PC-3 (cell line): Measurements from ENCODE around the gene FOXD2. TPM values are rescaled to one million over a fixed set of nuclear protein-coding genes. Genes with fewer than 3 reads are reported as not detected.

Experiments used
- ATAC-seq: fragments of 200-7000 bp; cut with Tn5 transposase; 2 replicates; pipeline ENCODE4 v1.9.1; 2020; ENCODE audit warnings: mild to moderate bottlenecking, moderate library complexity
- BruUV-seq: library from RNA; stranded (reverse); fragments of 400-500 nt; replicated peaks from 2 replicates; lab custom pipeline; 2021; lab: Mats Ljungman, UMichigan
- CTCF ChIA-PET: fragments of 300-600 bp; sonication (Branson Sonifier 250); formaldehyde crosslinking; loops from one replicate; lab custom pipeline; 2022; ENCODE audit warnings: antibody characterized with exemption; lab: Charles Lee
- POLR2A ChIA-PET: fragments of 300-600 bp; sonication (Branson Sonifier 250); formaldehyde crosslinking; loops from one replicate; lab custom pipeline; 2022; ENCODE audit warnings: antibody characterized with exemption; ENCODE audit not compliant: unreplicated experiment; lab: Charles Lee
- DNase-seq: peaks from one replicate; pipeline ENCODE4 v3.0.0-alpha.2; 2015
- H2AFZ ChIP-seq: fragments of 300-600 bp; sonication (generic); 2 replicates; pipeline ENCODE4 v1.6.0; 2016; ENCODE audit warnings: antibody characterized with exemption, low read length
- H3F3A ChIP-seq: fragments of 300-600 bp; sonication (generic); one replicate; pipeline ENCODE4 v1.6.0; 2017; ENCODE audit warnings: antibody characterized with exemption, low read length, control low read depth, mild to moderate bottlenecking; ENCODE audit not compliant: unreplicated experiment
- H3K27ac ChIP-seq: fragments of 300-600 bp; sonication (generic); 2 replicates; pipeline ENCODE4 v1.5.1; 2016; ENCODE audit warnings: mild to moderate bottlenecking, low read length
- H3K27me3 ChIP-seq: fragments of 300-600 bp; sonication (generic); 2 replicates; pipeline ENCODE4 v1.6.1; 2016; ENCODE audit warnings: low read length, mixed read lengths
- H3K36me3 ChIP-seq: fragments of 300-600 bp; sonication (generic); 2 replicates; pipeline ENCODE4 v1.6.1; 2016; ENCODE audit warnings: low read depth, mixed run types, low read length, mixed read lengths
- H3K4me1 ChIP-seq: fragments of 300-600 bp; sonication (generic); 2 replicates; pipeline ENCODE4 v1.5.1; 2016; ENCODE audit warnings: low read length; ENCODE audit not compliant: insufficient read depth
- H3K4me2 ChIP-seq: fragments of 300-600 bp; sonication (generic); 2 replicates; pipeline ENCODE4 v1.6.0; 2016; ENCODE audit warnings: low read length
- H3K4me3 ChIP-seq: fragments of 300-600 bp; sonication (generic); 2 replicates; pipeline ENCODE4 v1.5.1; 2016; ENCODE audit warnings: mild to moderate bottlenecking, low read length, mixed read lengths
- H3K79me2 ChIP-seq: fragments of 300-600 bp; sonication (generic); 2 replicates; pipeline ENCODE4 v1.6.1; 2017; ENCODE audit warnings: low read length, mixed read lengths
- H3K9ac ChIP-seq: fragments of 300-600 bp; sonication (generic); 2 replicates; pipeline ENCODE4 v1.6.0; 2016; ENCODE audit warnings: mild to moderate bottlenecking, low read length
- H3K9me2 ChIP-seq: fragments of 300-600 bp; sonication (generic); replicated peaks from 2 replicates; pipeline ENCODE4 v1.6.1; 2016; ENCODE audit warnings: mixed run types, low read length, mixed read lengths
- H3K9me3 ChIP-seq: fragments of 300-600 bp; sonication (generic); 2 replicates; pipeline ENCODE4 v1.6.1; 2016; ENCODE audit warnings: low read length, mixed read lengths
- H4K20me1 ChIP-seq: fragments of 300-600 bp; sonication (generic); 2 replicates; pipeline ENCODE4 v1.6.1; 2016; ENCODE audit warnings: low read length, mixed read lengths
- EZH2 ChIP-seq: fragments of 300-600 bp; sonication (generic); IDR thresholded peaks from one replicate; pipeline ENCODE4 v1.6.1; 2017; ENCODE audit warnings: antibody characterized with exemption, mild to moderate bottlenecking, low read length; ENCODE audit not compliant: unreplicated experiment
- EZH2phosphoT487 ChIP-seq: fragments of 300-600 bp; sonication (generic); IDR thresholded peaks from 2 replicates; pipeline ENCODE4 v1.6.1; 2018; ENCODE audit warnings: mild to moderate bottlenecking, antibody characterized with exemption, low read length, borderline replicate concordance
- intact Hi-C: fragments of 100-400 bp; cut with micrococcal nuclease; formaldehyde crosslinking; loops from 2 replicates; pipeline ENCODE4 v1.9.0; 2023
- total RNA-seq: library from RNA; depleted of rRNA; stranded (reverse); fragments of >200 nt; gene quantifications from 2 replicates; pipeline ENCODE4 v1.2.3, GENCODE V29; 2014
- TF ChIP-seq, protein P1 (sequence below): fragments of 300-600 bp; sonication (generic); conservative IDR thresholded peaks from 2 replicates; pipeline ENCODE4 v1.5.1; 2017; ENCODE audit warnings: antibody characterized with exemption, low read depth, mild to moderate bottlenecking, low read length

The FOXD2 gene
- total RNA-seq, 1 experiment from 2014 or later: 0.80 TPM

DNA sequence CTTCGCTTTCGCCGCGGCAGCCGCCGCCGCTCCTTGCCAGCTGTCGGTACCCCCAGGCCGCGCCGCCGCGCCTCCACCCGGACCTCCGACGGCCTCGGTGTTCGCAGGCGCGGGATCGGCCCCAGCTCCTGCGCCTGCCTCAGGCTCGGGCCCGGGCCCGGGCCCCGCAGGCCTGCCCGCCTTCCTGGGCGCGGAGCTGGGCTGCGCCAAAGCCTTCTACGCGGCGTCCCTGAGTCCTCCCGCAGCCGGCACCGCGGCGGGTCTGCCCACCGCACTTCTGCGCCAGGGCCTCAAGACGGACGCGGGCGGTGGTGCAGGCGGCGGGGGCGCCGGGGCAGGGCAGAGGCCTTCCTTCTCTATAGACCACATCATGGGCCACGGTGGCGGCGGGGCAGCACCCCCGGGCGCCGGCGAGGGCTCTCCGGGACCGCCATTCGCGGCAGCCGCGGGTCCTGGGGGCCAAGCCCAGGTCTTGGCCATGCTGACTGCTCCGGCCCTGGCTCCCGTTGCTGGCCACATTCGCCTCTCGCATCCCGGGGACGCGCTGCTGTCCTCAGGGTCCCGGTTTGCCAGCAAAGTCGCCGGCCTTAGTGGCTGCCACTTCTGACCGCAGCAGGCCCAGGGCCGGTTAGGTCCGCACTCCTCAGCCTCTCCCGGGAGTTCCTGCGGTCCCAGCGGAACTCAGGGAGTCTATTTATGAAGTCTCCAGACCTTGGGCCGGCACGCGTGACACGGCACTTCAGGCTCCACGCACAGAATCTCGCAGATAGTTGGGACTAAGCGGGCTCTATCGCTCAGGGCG, 1.4 kb downstream of the FOXD2 start:
- H3F3A ChIP-seq: no peaks in the 10 kb centered on the region
- intact Hi-C loops: loop anchor here (5.0 to 10.0 kb wide), 2 partner anchors 126 to 488 kb away; no protein-coding TSS in a partner anchor
- H3K4me2 ChIP-seq: no peak overlapping the region
- H3K4me3 ChIP-seq: no peak overlapping the region
- DNase-seq: no peak
- no peaks in the 10 kb centered on the region for H3K36me3 ChIP-seq
- H3K9me3 ChIP-seq: no peaks in the 10 kb centered on the region
- H4K20me1 ChIP-seq: no peaks in the 10 kb centered on the region
- no peaks in the 10 kb centered on the region for H3K79me2 ChIP-seq
- ChIA-PET POLR2A (no interaction called here), CTCF (no interaction called here)
- BruUV-seq: no TSS peak
- H3K9ac ChIP-seq: no peak overlapping the region
- H3K4me1 ChIP-seq: peaks cover 12% of the 10 kb centered on the region; the same call in 1 of the 2 replicates
- H3K27ac ChIP-seq: no peak overlapping the region
- no peak for ATAC-seq
- TF ChIP-seq EZH2phosphoT487 (no peak), EZH2 (no peak)
- TF ChIP-seq, protein P1, sequence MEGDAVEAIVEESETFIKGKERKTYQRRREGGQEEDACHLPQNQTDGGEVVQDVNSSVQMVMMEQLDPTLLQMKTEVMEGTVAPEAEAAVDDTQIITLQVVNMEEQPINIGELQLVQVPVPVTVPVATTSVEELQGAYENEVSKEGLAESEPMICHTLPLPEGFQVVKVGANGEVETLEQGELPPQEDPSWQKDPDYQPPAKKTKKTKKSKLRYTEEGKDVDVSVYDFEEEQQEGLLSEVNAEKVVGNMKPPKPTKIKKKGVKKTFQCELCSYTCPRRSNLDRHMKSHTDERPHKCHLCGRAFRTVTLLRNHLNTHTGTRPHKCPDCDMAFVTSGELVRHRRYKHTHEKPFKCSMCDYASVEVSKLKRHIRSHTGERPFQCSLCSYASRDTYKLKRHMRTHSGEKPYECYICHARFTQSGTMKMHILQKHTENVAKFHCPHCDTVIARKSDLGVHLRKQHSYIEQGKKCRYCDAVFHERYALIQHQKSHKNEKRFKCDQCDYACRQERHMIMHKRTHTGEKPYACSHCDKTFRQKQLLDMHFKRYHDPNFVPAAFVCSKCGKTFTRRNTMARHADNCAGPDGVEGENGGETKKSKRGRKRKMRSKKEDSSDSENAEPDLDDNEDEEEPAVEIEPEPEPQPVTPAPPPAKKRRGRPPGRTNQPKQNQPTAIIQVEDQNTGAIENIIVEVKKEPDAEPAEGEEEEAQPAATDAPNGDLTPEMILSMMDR: no peak
- H3K9me2 ChIP-seq: no peaks in the 10 kb centered on the region
- H2AFZ ChIP-seq: no peak overlapping the region
- no peaks in the 10 kb centered on the region for H3K27me3 ChIP-seq

DNA sequence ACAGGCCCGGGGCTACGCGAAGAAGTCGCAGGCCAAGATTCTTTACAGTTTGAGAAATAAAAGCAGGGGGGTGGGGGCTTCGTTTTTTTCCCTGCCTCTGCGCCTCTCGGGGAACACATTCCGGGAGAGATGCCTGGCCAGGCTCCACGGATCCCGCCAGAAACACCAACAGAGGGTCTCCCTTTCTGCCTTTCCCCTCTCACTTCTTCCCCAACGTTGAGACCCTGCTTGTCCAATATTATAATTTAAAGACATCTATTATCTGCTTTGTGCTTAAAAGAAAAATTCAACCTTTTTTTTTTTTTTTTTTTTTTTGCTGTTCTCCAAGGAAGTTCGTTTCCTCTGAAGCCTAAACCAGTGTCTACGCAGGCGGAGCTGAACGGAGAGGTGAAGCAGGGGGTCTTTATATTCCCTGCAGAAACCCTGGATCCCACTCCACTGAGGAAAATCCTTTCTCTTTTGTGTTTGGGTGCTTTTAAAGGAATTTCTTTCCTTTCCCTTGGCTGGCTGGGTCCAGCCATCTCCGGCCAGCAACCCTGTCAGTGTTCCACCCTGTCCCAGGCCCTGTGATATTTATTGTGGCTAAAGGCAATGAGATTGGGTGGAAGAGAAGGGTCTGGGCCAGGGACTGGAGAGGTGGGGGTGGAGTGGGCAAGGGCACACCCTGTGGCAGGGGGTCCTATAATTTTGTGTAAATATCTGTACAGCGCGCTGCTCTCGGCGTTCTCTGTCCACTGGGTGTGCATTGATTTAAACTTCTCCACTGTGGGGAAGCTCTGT, 2.2 kb downstream of the FOXD2 start:
- no peak for DNase-seq
- Histone ChIP-seq H3K9me2 (no peaks in the 10 kb centered on the region), H3K36me3 (no peaks in the 10 kb centered on the region), H3K4me2 (no peak overlapping the region), H3K4me1 (peaks cover 6% of the 10 kb centered on the region; the same call in 1 of the 2 replicates), H2AFZ (no peak overlapping the region), H3K27ac (no peak overlapping the region), H3K79me2 (no peaks in the 10 kb centered on the region), H3K4me3 (no peak overlapping the region), H3F3A (no peaks in the 10 kb centered on the region), H3K27me3 (no peaks in the 10 kb centered on the region), H3K9me3 (no peaks in the 10 kb centered on the region), H3K9ac (no peak overlapping the region), H4K20me1 (no peaks in the 10 kb centered on the region)
- intact Hi-C loops: loop anchor here (5.0 to 10.0 kb wide), 2 partner anchors 125 to 487 kb away; no protein-coding TSS in a partner anchor
- BruUV-seq: TSS peak; percentile 30
- no peak for ATAC-seq
- POLR2A ChIA-PET: no interaction called here
- CTCF ChIA-PET: interaction anchor here (0.6 kb wide), 1 partner anchor 242 kb away, joined by 3 read pairs; no protein-coding TSS in a partner anchor
- no peak for TF ChIP-seq EZH2
- no peak for TF ChIP-seq EZH2phosphoT487
- TF ChIP-seq, protein P1: no peak
